Measurements from ENCODE around the gene KIF16B.

KIF16B gene

DNA sequence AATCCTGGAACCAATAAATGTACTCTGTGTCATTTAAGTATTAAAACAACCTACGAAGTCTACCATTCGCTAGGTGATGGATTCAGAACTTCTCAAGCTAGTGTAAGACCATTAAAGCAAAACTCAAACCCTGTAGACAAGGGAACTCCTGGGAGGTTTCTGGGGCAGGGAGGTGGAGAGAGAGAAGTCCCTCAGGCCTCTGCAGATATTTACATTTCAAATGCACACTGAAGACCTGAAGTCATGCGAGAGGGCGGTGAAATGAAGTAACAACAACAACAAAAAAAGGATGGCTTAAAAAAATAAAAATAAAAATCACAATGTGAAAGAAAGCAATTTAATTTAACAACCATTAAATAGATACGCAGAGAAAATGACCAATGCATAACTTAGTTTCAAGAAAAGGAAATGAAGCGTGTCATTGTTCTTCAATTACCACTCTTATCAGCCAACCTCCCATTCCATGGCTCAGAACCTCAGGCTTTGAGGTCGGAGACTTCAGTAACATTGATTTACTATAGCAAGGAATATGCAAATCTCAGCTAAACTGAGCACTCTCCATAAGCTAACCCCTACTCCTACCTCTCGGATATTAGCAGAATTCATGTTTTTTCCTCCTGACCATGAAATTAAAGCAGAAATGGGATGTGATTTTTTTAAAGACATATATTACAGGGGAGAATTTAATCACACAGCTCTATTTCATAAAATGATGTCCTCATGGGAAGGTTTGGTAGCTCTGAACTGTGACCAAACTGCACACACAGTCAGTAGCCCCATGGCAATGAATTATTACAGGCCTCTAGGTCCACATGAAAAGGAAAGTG, 140.6 kb downstream of the KIF16B start:
- no peak for TF ChIP-seq ZFX (IDR thresholded peaks at IDR 0.05)
- TF ChIP-seq, protein P1, sequence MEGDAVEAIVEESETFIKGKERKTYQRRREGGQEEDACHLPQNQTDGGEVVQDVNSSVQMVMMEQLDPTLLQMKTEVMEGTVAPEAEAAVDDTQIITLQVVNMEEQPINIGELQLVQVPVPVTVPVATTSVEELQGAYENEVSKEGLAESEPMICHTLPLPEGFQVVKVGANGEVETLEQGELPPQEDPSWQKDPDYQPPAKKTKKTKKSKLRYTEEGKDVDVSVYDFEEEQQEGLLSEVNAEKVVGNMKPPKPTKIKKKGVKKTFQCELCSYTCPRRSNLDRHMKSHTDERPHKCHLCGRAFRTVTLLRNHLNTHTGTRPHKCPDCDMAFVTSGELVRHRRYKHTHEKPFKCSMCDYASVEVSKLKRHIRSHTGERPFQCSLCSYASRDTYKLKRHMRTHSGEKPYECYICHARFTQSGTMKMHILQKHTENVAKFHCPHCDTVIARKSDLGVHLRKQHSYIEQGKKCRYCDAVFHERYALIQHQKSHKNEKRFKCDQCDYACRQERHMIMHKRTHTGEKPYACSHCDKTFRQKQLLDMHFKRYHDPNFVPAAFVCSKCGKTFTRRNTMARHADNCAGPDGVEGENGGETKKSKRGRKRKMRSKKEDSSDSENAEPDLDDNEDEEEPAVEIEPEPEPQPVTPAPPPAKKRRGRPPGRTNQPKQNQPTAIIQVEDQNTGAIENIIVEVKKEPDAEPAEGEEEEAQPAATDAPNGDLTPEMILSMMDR (conservative IDR thresholded peaks at IDR 0.05) = no peak
- no peak overlapping the region for H3K27ac ChIP-seq

- TF ChIP-seq, protein P1 (conservative IDR thresholded peaks at IDR 0.05) = no peak
- TF ChIP-seq ZFX (IDR thresholded peaks at IDR 0.05) = no peak
- H3K27ac ChIP-seq = no peak overlapping the region
Measured at GRCh38 chr20:16428112-16428511, 145.1 kb downstream of the KIF16B start.

GRCh38 chr20:16427571-16427970, 145.7 kb downstream of the KIF16B start:
- TF ChIP-seq, protein P1 (conservative IDR thresholded peaks at IDR 0.05) = no peak
- TF ChIP-seq ZFX (IDR thresholded peaks at IDR 0.05) = no peak
- no peak overlapping the region for H3K27ac ChIP-seq

- no peak for TF ChIP-seq ZFX (IDR thresholded peaks at IDR 0.05)
- TF ChIP-seq, protein P1 (conservative IDR thresholded peaks at IDR 0.05) = no peak
- H3K27ac ChIP-seq = no peak overlapping the region
Measured at GRCh38 chr20:16424780-16425179, 148.5 kb downstream of the KIF16B start.

GRCh38 chr20:16423311-16424212, 149.7 kb downstream of the KIF16B start:
- H3K27ac ChIP-seq = no peak overlapping the region
- no peak for TF ChIP-seq ZFX (IDR thresholded peaks at IDR 0.05)
- TF ChIP-seq, protein P1 (conservative IDR thresholded peaks at IDR 0.05) = no peak

GRCh38 chr20:16419138-16419715, 154.0 kb downstream of the KIF16B start:
- no peak for TF ChIP-seq ZFX (IDR thresholded peaks at IDR 0.05)
- TF ChIP-seq, protein P1 (conservative IDR thresholded peaks at IDR 0.05) = no peak
- no peak overlapping the region for H3K27ac ChIP-seq

Measured in C4-2B (cell line).